ENCODE measurements around the gene S100Z. TPM values are rescaled to one million over a fixed set of nuclear protein-coding genes. Genes with fewer than 3 reads are reported as not detected.

The S100Z gene
- total RNA-seq, 1 donor from 2014 or later: not detected

- DNase-seq: no peak
- Mint-ChIP-seq H3K27me3 (ENCODE audit: unreplicated experiment) (peaks cover 7% of the 10 kb centered on the region), H3K4me1 (ENCODE audit: low read depth, unreplicated experiment) (no peaks in the 10 kb centered on the region), H3K9me3 (ENCODE audit: unreplicated experiment) (peaks cover 1% of the 10 kb centered on the region), H3K4me3 (ENCODE audit: unreplicated experiment) (no peak overlapping the region), H3K27ac (ENCODE audit: unreplicated experiment) (no peak overlapping the region), H3K36me3 (ENCODE audit: unreplicated experiment) (no peaks in the 10 kb centered on the region)
- TF ChIP-seq CTCF (IDR thresholded peaks at IDR 0.05; ENCODE audit: partially characterized antibody, unreplicated experiment): no peak
Measured at GRCh38 chr5:76956033-76956432, 106.2 kb downstream of the S100Z start.

GRCh38 chr5:76958991-76959767 is 109.4 kb downstream of the S100Z start:
- TF ChIP-seq CTCF (IDR thresholded peaks at IDR 0.05; ENCODE audit: partially characterized antibody, unreplicated experiment): no peak
- DNase-seq: no peak
- Mint-ChIP-seq H3K27me3 (ENCODE audit: unreplicated experiment) (no peaks in the 10 kb centered on the region), H3K4me1 (ENCODE audit: low read depth, unreplicated experiment) (no peaks in the 10 kb centered on the region), H3K36me3 (ENCODE audit: unreplicated experiment) (no peaks in the 10 kb centered on the region), H3K9me3 (ENCODE audit: unreplicated experiment) (peaks cover 2% of the 10 kb centered on the region), H3K27ac (ENCODE audit: unreplicated experiment) (no peak overlapping the region), H3K4me3 (ENCODE audit: unreplicated experiment) (no peak overlapping the region)

- H3K4me1 Mint-ChIP-seq (ENCODE audit: low read depth, unreplicated experiment): no peaks in the 10 kb centered on the region
- H3K9me3 Mint-ChIP-seq (ENCODE audit: unreplicated experiment): peaks cover 2% of the 10 kb centered on the region
- no peaks in the 10 kb centered on the region for H3K27me3 Mint-ChIP-seq (ENCODE audit: unreplicated experiment)
- H3K36me3 Mint-ChIP-seq (ENCODE audit: unreplicated experiment): no peaks in the 10 kb centered on the region
- TF ChIP-seq CTCF (IDR thresholded peaks at IDR 0.05; ENCODE audit: partially characterized antibody, unreplicated experiment): no peak
- H3K4me3 Mint-ChIP-seq (ENCODE audit: unreplicated experiment): no peak overlapping the region
- no peak overlapping the region for H3K27ac Mint-ChIP-seq (ENCODE audit: unreplicated experiment)
- DNase-seq: no peak
Measured at GRCh38 chr5:76960004-76960625, 110.3 kb downstream of the S100Z start.

- H3K27ac Mint-ChIP-seq (ENCODE audit: unreplicated experiment): no peak overlapping the region
Measured at GRCh38 chr5:76964060-76964459, 114.2 kb downstream of the S100Z start.

More at GRCh38 chr5:76964060-76964459, 114.2 kb downstream of the S100Z start:
- Mint-ChIP-seq H3K4me3 (ENCODE audit: unreplicated experiment) (no peak overlapping the region), H3K27me3 (ENCODE audit: unreplicated experiment) (no peaks in the 10 kb centered on the region), H3K9me3 (ENCODE audit: unreplicated experiment) (peaks cover 2% of the 10 kb centered on the region), H3K36me3 (ENCODE audit: unreplicated experiment) (no peaks in the 10 kb centered on the region), H3K4me1 (ENCODE audit: low read depth, unreplicated experiment) (no peaks in the 10 kb centered on the region)
- DNase-seq: no peak
- no peak for TF ChIP-seq CTCF (IDR thresholded peaks at IDR 0.05; ENCODE audit: partially characterized antibody, unreplicated experiment)

Other genes with a start within 250 kb of the S100Z start
- not detected for gene F2RL2, start 226.6 kb upstream of the S100Z start, total RNA-seq (ENCODE audit: unreplicated experiment)
- gene F2R, start 133.9 kb upstream of the S100Z start, total RNA-seq (ENCODE audit: unreplicated experiment): 59.3 TPM
- gene F2RL1, start 31.0 kb upstream of the S100Z start, total RNA-seq (ENCODE audit: unreplicated experiment): 0.42 TPM
- gene CRHBP, start 103.0 kb downstream of the S100Z start, total RNA-seq (ENCODE audit: unreplicated experiment): not detected
- 15.7 TPM for gene AGGF1, start 180.4 kb downstream of the S100Z start, total RNA-seq (ENCODE audit: unreplicated experiment)
- 7.0 TPM for gene ZBED3, start 237.3 kb downstream of the S100Z start, total RNA-seq (ENCODE audit: unreplicated experiment)